ENCODE results near the gene PDE8A. TPM values are rescaled to one million over a fixed set of nuclear protein-coding genes. Genes with fewer than 3 reads are reported as not detected.

The PDE8A gene
- total RNA-seq, 2 experiments from 2014 or later = 28.3 to 32.3 TPM

GRCh38 chr15:85155360-85155759 is 173.7 kb downstream of the PDE8A start:
- Histone ChIP-seq H3K79me2 (ENCODE audit: insufficient read depth, low read depth, low read length) (no peaks in the 10 kb centered on the region), H3K9me2 (ENCODE audit: insufficient read depth, low read length) (no peaks in the 10 kb centered on the region), H3K36me3 (ENCODE audit: insufficient read depth, low read length) (no peaks in the 10 kb centered on the region), H4K20me1 (ENCODE audit: insufficient read depth, low read length) (no peaks in the 10 kb centered on the region), H3K4me2 (ENCODE audit: low read length) (no peak overlapping the region), H3K4me3 (ENCODE audit: low read depth, low read length, poor library complexity, severe bottlenecking) (no peak overlapping the region), H3K9me3 (ENCODE audit: low read length) (no peaks in the 10 kb centered on the region), H3K27ac (ENCODE audit: low read depth, low read length, poor library complexity, severe bottlenecking) (no peak overlapping the region), H3K4me1 (ENCODE audit: insufficient read depth, low read length, poor library complexity, severe bottlenecking) (no peaks in the 10 kb centered on the region), H2AFZ (ENCODE audit: low read length) (no peak overlapping the region)
- intact Hi-C loops (cut with micrococcal nuclease; ENCODE audit: unreplicated experiment) = no loop called here
- ChIA-PET POLR2A (no interaction called here), CTCF (ENCODE audit: unreplicated experiment) (no interaction called here)
- no TSS peak for BruUV-seq (replicated peaks)
- no peak for DNase-seq (ENCODE audit: low spot score)
- TF ChIP-seq CTCF (conservative IDR thresholded peaks at IDR 0.05; ENCODE audit: low read length) = no peak
- TF ChIP-seq EZH2phosphoT487 (IDR thresholded peaks at IDR 0.05; ENCODE audit: borderline replicate concordance, low read depth, low read length) = no peak

- ChIA-PET POLR2A (no interaction called here), CTCF (ENCODE audit: unreplicated experiment) (no interaction called here)
- Histone ChIP-seq H3K27ac (ENCODE audit: low read depth, low read length, poor library complexity, severe bottlenecking) (no peak overlapping the region), H3K9me2 (ENCODE audit: insufficient read depth, low read length) (no peaks in the 10 kb centered on the region), H2AFZ (ENCODE audit: low read length) (no peak overlapping the region), H3K79me2 (ENCODE audit: insufficient read depth, low read depth, low read length) (no peaks in the 10 kb centered on the region), H3K9me3 (ENCODE audit: low read length) (no peaks in the 10 kb centered on the region), H3K4me2 (ENCODE audit: low read length) (no peak overlapping the region), H4K20me1 (ENCODE audit: insufficient read depth, low read length) (no peaks in the 10 kb centered on the region), H3K36me3 (ENCODE audit: insufficient read depth, low read length) (no peaks in the 10 kb centered on the region), H3K4me3 (ENCODE audit: low read depth, low read length, poor library complexity, severe bottlenecking) (no peak overlapping the region), H3K4me1 (ENCODE audit: insufficient read depth, low read length, poor library complexity, severe bottlenecking) (no peaks in the 10 kb centered on the region)
- no peak for DNase-seq (ENCODE audit: low spot score)
- intact Hi-C loops (cut with micrococcal nuclease; ENCODE audit: unreplicated experiment) = no loop called here
- no TSS peak for BruUV-seq (replicated peaks)
- TF ChIP-seq EZH2phosphoT487 (IDR thresholded peaks at IDR 0.05; ENCODE audit: borderline replicate concordance, low read depth, low read length) (no peak), CTCF (conservative IDR thresholded peaks at IDR 0.05; ENCODE audit: low read length) (no peak)
Observed at GRCh38 chr15:85155857-85156256, 174.2 kb downstream of the PDE8A start.

- H3K9me3 ChIP-seq (ENCODE audit: low read length) = no peaks in the 10 kb centered on the region
- no peak for TF ChIP-seq EZH2phosphoT487 (IDR thresholded peaks at IDR 0.05; ENCODE audit: borderline replicate concordance, low read depth, low read length)
- TF ChIP-seq CTCF (conservative IDR thresholded peaks at IDR 0.05; ENCODE audit: low read length) = no peak
- no TSS peak for BruUV-seq (replicated peaks)
- no peaks in the 10 kb centered on the region for H3K79me2 ChIP-seq (ENCODE audit: insufficient read depth, low read depth, low read length)
- intact Hi-C loops (cut with micrococcal nuclease; ENCODE audit: unreplicated experiment) = no loop called here
- no peaks in the 10 kb centered on the region for H4K20me1 ChIP-seq (ENCODE audit: insufficient read depth, low read length)
- ChIA-PET POLR2A (interaction anchor here (0.6 kb wide), 1 partner anchor 425 kb away, joined by 4 read pairs; no protein-coding TSS in a partner anchor), CTCF (ENCODE audit: unreplicated experiment) (no interaction called here)
- H3K4me3 ChIP-seq (ENCODE audit: low read depth, low read length, poor library complexity, severe bottlenecking) = no peak overlapping the region
- no peak overlapping the region for H3K4me2 ChIP-seq (ENCODE audit: low read length)
- no peaks in the 10 kb centered on the region for H3K9me2 ChIP-seq (ENCODE audit: insufficient read depth, low read length)
- H3K27ac ChIP-seq (ENCODE audit: low read depth, low read length, poor library complexity, severe bottlenecking) = no peak overlapping the region
- no peak for DNase-seq (ENCODE audit: low spot score)
- H3K36me3 ChIP-seq (ENCODE audit: insufficient read depth, low read length) = no peaks in the 10 kb centered on the region
- H2AFZ ChIP-seq (ENCODE audit: low read length) = no peak overlapping the region
- H3K4me1 ChIP-seq (ENCODE audit: insufficient read depth, low read length, poor library complexity, severe bottlenecking) = no peaks in the 10 kb centered on the region
Observed at GRCh38 chr15:85157344-85157743, 175.7 kb downstream of the PDE8A start.
